SJCRH30 (cell line): ENCODE data around the gene C22orf23. TPM values are rescaled to one million over a fixed set of nuclear protein-coding genes. Genes with fewer than 3 reads are reported as not detected.

Experiments used
- DNase-seq, 2 experiments: peaks; one replicate each; pipeline ENCODE4 v3.0.0-alpha.2; 2015 to 2020
- H3K27ac ChIP-seq: fragments of 250-450 bp; sonication (Bioruptor Pico); 2 replicates; pipeline ENCODE4 v1.5.1; 2020; ENCODE audit warnings: mild to moderate bottlenecking, moderate library complexity
- H3K27me3 ChIP-seq: fragments of 250-450 bp; sonication (Bioruptor Pico); 2 replicates; pipeline ENCODE4 v1.5.1; 2020; ENCODE audit warnings: mild to moderate bottlenecking, moderate library complexity
- H3K36me3 ChIP-seq: fragments of 250-450 bp; sonication (Bioruptor Pico); 2 replicates; pipeline ENCODE4 v1.5.1; 2020; ENCODE audit warnings: mild to moderate bottlenecking, moderate library complexity
- H3K4me1 ChIP-seq: fragments of 250-450 bp; sonication (Bioruptor Pico); 2 replicates; pipeline ENCODE4 v1.5.1; 2020; ENCODE audit warnings: mild to moderate bottlenecking, moderate library complexity
- H3K4me3 ChIP-seq: fragments of 250-450 bp; sonication (Bioruptor Pico); 2 replicates; pipeline ENCODE4 v1.5.1; 2020; ENCODE audit warnings: mild to moderate bottlenecking, moderate library complexity
- H3K9me3 ChIP-seq: fragments of 250-450 bp; sonication (Bioruptor Pico); replicated peaks from 2 replicates; pipeline ENCODE4 v1.5.1; 2020; ENCODE audit warnings: mild to moderate bottlenecking, moderate library complexity
- total RNA-seq: library from RNA; depleted of rRNA; stranded (reverse); fragments of >200 nt; shearing (Covaris generic); gene quantifications from 2 replicates; pipeline ENCODE4 v1.2.3, GENCODE V29; 2014; rRNA removed

Gene C22orf23
- total RNA-seq, 1 experiment from 2014 or later: not detected

DNA sequence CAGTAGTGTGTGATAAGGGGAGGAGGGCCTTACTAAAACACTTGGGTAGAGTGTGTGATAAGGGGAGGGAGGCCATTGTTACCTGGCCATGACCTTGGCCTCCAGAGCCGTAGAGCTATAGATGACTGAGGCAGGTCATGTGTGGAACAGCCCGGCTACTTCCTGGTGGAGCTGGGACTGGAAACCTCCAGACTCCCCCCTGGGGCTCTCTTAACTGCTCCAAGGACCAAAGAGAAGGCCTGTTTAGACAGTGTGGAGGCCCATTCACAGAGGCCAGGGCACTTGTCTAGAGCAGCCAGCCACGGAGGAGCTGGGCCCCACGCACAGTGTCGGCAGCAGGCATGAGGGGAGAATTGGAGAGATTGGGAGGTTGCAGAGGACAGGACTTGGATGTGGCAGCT is 59.8 kb downstream of the C22orf23 start:
- H3K9me3 ChIP-seq: no peaks in the 10 kb centered on the region
- H3K36me3 ChIP-seq: peaks cover 24% of the 10 kb centered on the region
- H3K27ac ChIP-seq: no peak overlapping the region
- H3K27me3 ChIP-seq: no peaks in the 10 kb centered on the region
- no peak for DNase-seq
- H3K4me1 ChIP-seq: peaks cover 7% of the 10 kb centered on the region
- no peak overlapping the region for H3K4me3 ChIP-seq

Other genes starting within 250 kb of the C22orf23 start
- gene GCAT, start 145.7 kb downstream of the C22orf23 start, total RNA-seq: 14.2 and 15.0 TPM in 2 replicates
- gene GALR3, start 130.2 kb downstream of the C22orf23 start, total RNA-seq: not detected in 2 replicates
- 17.1 and 18.2 TPM in 2 replicates for gene ANKRD54, start 109.3 kb downstream of the C22orf23 start, total RNA-seq
- 647 and 707 TPM in 2 replicates for gene EIF3L, start 104.2 kb downstream of the C22orf23 start, total RNA-seq
- gene MICALL1, start 47.3 kb downstream of the C22orf23 start, total RNA-seq: 16.8 and 18.0 TPM in 2 replicates
- gene POLR2F, start 98 bp upstream of the C22orf23 start, total RNA-seq: 121 and 122 TPM in 2 replicates
- not detected in 2 replicates for gene SOX10, start 31.0 kb upstream of the C22orf23 start, total RNA-seq
- 0.45 and 1.2 TPM in 2 replicates for gene PICK1, start 103.8 kb upstream of the C22orf23 start, total RNA-seq
- 1.1 and 1.4 TPM in 2 replicates for gene SLC16A8, start 130.6 kb upstream of the C22orf23 start, total RNA-seq
- not detected in 2 replicates for gene BAIAP2L2, start 157.1 kb upstream of the C22orf23 start, total RNA-seq
- gene PLA2G6, start 228.2 kb upstream of the C22orf23 start, total RNA-seq: 3.9 and 5.4 TPM in 2 replicates
- gene MAFF, start 248.4 kb upstream of the C22orf23 start, total RNA-seq: 3.2 and 3.6 TPM in 2 replicates